ENCODE data around the gene CAMK2B. TPM values are rescaled to one million over a fixed set of nuclear protein-coding genes. Genes with fewer than 3 reads are reported as not detected.

Gene CAMK2B
- total RNA-seq, 4 donors from 2014 or later: 0.26 to 0.95 (median 0.69) TPM

DNA sequence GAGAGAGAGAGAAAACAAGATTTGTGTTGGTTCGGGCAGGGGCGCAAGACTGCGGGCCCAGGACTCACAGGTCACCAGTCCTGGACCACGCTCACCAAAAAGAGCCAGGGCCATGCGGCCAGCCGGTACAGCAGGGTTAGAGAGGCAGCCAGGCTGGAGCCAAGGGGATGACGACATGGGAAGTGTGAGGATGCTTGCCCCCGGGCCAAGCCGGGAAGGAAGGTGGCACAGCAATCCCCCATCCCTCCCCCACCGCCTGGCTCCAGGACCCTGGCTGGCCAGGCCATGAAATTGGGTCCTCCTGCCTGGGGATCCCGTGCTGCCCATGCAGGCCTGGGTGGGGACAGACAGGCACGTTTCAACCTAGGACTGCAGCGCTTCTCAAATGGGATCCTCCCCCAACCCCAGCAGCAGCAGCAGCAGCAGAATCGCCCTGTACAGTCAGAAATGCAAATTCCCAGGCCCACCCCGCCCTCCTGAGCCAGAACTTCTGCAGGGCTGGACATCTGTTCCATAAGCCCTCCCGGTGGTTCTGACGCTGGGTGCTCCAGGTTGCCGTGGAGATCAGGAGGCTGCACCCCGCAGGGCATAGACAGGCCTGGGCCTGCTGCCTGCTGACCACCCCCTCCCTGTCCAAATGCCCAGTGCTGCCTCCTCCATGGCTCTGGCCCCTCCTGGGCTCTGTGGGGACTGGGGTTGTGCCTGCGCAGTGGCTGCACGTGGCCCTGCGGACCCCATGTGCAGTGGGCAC, 89.6 kb downstream of the CAMK2B start:
- no peak for DNase-seq
- peaks cover 0 to 12% (median 0%) of the 10 kb centered on the region in 4 donors for H3K27me3 ChIP-seq
- TF ChIP-seq, protein P1, sequence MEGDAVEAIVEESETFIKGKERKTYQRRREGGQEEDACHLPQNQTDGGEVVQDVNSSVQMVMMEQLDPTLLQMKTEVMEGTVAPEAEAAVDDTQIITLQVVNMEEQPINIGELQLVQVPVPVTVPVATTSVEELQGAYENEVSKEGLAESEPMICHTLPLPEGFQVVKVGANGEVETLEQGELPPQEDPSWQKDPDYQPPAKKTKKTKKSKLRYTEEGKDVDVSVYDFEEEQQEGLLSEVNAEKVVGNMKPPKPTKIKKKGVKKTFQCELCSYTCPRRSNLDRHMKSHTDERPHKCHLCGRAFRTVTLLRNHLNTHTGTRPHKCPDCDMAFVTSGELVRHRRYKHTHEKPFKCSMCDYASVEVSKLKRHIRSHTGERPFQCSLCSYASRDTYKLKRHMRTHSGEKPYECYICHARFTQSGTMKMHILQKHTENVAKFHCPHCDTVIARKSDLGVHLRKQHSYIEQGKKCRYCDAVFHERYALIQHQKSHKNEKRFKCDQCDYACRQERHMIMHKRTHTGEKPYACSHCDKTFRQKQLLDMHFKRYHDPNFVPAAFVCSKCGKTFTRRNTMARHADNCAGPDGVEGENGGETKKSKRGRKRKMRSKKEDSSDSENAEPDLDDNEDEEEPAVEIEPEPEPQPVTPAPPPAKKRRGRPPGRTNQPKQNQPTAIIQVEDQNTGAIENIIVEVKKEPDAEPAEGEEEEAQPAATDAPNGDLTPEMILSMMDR (IDR thresholded peaks at IDR 0.05): no peak
- no peak for TF ChIP-seq POLR2A (IDR thresholded peaks at IDR 0.05)
- H3K4me3 ChIP-seq: no peak overlapping the region
- H3K4me1 ChIP-seq: peaks cover 0 to 1% (median 0%) of the 10 kb centered on the region in 3 donors
- intact Hi-C loops (cut with DNase I): loop anchor here (10.0 kb wide), 1 partner anchor 329 kb away; no protein-coding TSS in a partner anchor
- WGBS, 2 donors: 64 to 74% methylated on average over 12 to 20 of the region's 22 CpGs
- no peaks in the 10 kb centered on the region for H3K9me3 ChIP-seq
- no peak overlapping the region for H3K27ac ChIP-seq
- H3K36me3 ChIP-seq: no peaks in the 10 kb centered on the region

DNA sequence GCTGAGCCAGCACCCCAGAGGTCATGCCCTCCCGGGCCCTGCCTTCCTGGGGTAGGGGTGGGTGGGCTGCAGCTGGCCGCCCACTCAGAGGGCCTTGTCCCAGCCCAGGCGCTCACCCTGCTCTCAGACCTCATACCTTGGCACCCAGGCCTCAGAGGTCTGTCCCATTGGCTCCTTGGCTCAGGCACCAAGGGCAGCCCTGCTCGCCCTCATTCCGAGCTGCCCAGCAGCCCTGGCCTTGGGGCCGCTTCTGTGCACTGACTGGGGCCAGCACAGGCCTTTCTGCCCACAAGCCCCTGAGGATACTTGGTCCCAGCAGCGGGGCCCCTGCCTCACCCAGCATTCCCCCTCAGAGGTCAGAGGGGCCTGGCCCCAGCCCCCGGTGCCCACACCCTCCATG, 90.3 kb downstream of the CAMK2B start:
- intact Hi-C loops (cut with DNase I): loop anchor here (10.0 kb wide), 1 partner anchor 330 kb away; no protein-coding TSS in a partner anchor

DNA sequence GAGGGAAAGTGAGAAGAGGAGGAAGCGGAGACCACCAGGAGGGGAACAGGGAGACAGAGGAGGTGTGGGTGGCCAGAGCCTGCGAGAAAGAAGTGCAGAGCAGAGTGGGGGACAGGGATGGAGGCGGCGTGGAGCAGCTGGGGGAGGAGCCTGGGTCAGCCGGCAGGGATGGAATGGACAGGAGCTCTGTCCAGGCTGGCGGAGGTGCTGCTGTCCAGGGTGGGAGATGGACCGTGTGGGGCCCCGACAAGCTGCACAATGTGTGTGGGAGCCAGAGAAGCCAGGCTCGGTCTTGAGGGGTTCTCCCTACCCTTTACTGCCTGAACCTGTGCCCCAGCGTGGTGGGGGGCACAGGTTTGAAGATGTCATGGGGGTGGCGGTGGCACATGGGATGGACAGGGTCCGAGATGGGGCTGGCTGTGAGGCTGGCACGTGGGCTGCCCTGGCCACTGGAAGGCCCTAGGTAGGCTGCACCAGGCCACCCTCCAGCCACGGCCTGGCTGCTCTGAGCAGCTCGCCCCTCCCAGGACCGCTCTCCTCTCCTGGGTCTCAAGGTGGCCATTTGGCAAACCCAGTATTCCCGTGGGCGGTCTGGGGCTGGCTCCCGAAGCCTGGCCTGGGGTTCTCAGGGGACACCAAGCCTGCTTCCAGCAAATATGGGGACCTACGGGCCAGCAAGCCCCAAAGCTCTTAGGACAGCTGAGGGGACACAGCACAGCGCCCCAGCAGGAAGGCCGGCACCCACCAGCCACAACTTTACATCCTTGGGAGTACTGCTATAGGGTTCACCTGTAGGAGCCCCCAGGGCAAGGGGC, 92.3 kb downstream of the CAMK2B start:
- no peaks in the 10 kb centered on the region for H3K36me3 ChIP-seq
- no peaks in the 10 kb centered on the region for H3K27me3 ChIP-seq
- no peaks in the 10 kb centered on the region for H3K4me1 ChIP-seq
- DNase-seq: no peak
- H3K27ac ChIP-seq: no peak overlapping the region
- TF ChIP-seq, protein P1 (IDR thresholded peaks at IDR 0.05): no peak
- TF ChIP-seq POLR2A (IDR thresholded peaks at IDR 0.05): no peak
- 72 to 85% methylated on average over 10 to 12 of the region's 22 CpGs for WGBS, 2 donors
- intact Hi-C loops (cut with DNase I): loop anchor here (10.0 kb wide), 1 partner anchor 332 kb away; no protein-coding TSS in a partner anchor
- H3K9me3 ChIP-seq: no peaks in the 10 kb centered on the region
- no peak overlapping the region for H3K4me3 ChIP-seq

More for the DNA sequence above, 90.3 kb downstream of the CAMK2B start:
- Histone ChIP-seq H3K9me3 (no peaks in the 10 kb centered on the region), H3K27me3 (peaks cover 0 to 12% (median 0%) of the 10 kb centered on the region in 4 donors), H3K27ac (no peak overlapping the region), H3K36me3 (no peaks in the 10 kb centered on the region), H3K4me3 (no peak overlapping the region), H3K4me1 (no peaks in the 10 kb centered on the region)
- no peak for DNase-seq
- TF ChIP-seq, protein P1 (IDR thresholded peaks at IDR 0.05): no peak
- no peak for TF ChIP-seq POLR2A (IDR thresholded peaks at IDR 0.05)
- WGBS, 2 donors: no CpG with 5 or more reads among the region's 8 CpGs

DNA sequence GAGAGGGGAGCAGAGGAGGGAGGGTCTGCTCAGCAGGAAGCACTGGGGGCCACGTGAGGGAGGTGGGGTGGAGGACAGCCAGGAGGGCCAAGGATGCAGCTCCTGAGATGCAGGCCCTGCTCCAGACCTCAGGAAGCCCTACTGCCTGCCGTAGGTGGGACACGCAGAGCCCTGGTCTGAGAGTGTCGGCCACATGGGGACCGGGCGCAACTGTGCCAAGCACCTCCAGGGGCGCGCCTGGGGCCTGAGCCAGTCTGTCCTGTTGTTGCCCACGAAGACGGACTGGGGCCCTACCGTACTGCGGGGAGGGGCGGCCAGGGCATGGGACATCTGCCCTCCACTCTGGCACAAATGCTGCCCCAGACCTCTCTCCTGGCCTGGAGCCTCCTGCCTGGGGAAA, 93.0 kb downstream of the CAMK2B start:
- no peaks in the 10 kb centered on the region for H3K4me1 ChIP-seq
- 94 to 97% methylated on average over 7 of the region's 13 CpGs for WGBS, 2 donors
- H3K27me3 ChIP-seq: no peaks in the 10 kb centered on the region
- intact Hi-C loops (cut with DNase I): loop anchor here (10.0 kb wide), 1 partner anchor 332 kb away; no protein-coding TSS in a partner anchor
- no peak overlapping the region for H3K27ac ChIP-seq
- no peaks in the 10 kb centered on the region for H3K36me3 ChIP-seq
- no peak for DNase-seq
- H3K9me3 ChIP-seq: no peaks in the 10 kb centered on the region
- no peak overlapping the region for H3K4me3 ChIP-seq
- TF ChIP-seq, protein P1 (IDR thresholded peaks at IDR 0.05): no peak
- TF ChIP-seq POLR2A (IDR thresholded peaks at IDR 0.05): no peak

All from esophagus squamous epithelium (tissue), 5 donors.